ENCODE results near the gene MGMT. TPM values are rescaled to one million over a fixed set of nuclear protein-coding genes. Genes with fewer than 3 reads are reported as not detected.

MGMT gene
- total RNA-seq, 3 donors from 2014 or later: 15.4 to 17.5 (median 16.3) TPM

- TF ChIP-seq CTCF (IDR thresholded peaks at IDR 0.05): no peak
- intact Hi-C loops (cut with DNase I, micrococcal nuclease): no loop called here
- no peak overlapping the region for H3K4me3 ChIP-seq
Observed at GRCh38 chr10:129787557-129787956, 320.5 kb downstream of the MGMT start.

DNA sequence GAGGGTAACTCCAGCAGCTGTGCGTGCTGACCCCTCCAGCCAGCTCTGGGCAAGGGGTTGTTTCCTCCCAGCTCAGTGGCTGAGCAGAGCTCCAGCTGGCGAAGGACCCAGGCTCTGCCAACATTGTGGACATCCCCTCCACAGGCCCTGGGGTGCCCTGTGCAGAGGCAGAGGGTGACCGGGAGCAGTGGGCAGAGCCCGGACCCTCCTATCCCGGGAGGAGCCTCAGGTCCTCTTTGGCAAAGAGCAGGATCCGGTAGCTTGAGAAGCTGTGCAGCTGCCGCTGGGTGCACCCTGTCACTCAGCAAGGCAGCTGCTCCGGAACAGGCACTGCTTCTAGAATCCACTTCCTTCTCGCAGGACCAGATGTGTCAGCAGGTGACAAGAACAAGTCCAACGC is 321.2 kb downstream of the MGMT start:
- TF ChIP-seq CTCF (IDR thresholded peaks at IDR 0.05): no peak
- Histone ChIP-seq H3K36me3 (ENCODE audit: low read depth) (no peaks in the 10 kb centered on the region), H3K4me1 (ENCODE audit: low read depth) (no peaks in the 10 kb centered on the region), H3K4me3 (no peak overlapping the region), H3K9me3 (no peaks in the 10 kb centered on the region)
- DNase-seq (no peak), ATAC-seq (no peak)
- intact Hi-C loops (cut with DNase I, micrococcal nuclease): no loop called here

More at GRCh38 chr10:129787557-129787956, 320.5 kb downstream of the MGMT start:
- Histone ChIP-seq H3K4me1 (ENCODE audit: low read depth) (no peaks in the 10 kb centered on the region), H3K36me3 (ENCODE audit: low read depth) (no peaks in the 10 kb centered on the region), H3K9me3 (no peaks in the 10 kb centered on the region)
- ATAC-seq: no peak
- DNase-seq: no peak

DNA sequence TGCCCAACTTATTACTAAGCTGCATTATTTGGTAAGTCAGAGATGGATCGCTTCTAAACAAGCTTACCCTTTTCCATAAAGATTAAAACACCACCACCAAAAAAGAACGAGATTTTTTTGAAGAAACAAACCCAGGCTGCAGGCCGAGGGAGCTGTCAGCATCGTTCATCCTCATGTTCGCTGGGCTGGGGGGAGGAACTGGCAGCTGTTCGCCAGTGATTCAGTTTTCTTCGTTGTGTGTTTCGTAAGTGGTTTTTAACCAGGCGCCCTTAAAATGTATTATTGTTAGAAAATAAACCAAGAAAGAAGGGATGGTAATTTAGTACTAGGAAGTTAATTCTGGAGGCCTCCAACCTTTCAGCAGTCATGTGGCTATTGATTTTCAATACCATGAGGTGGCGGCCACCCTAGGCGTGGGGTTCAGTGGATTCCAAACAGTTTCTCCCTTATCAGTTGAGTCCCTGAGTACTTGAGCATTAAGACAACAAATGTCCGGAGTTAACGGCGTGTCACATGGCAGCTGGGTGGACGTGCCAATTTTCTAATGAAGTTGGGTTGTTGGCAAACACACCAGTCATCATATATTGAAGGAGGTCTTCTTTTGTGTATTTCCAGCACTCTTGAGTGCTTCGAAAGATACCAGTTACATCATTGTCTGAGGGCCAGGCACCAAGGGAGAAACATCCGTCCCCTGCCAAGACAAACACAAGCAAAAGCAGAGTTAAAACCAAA is 323.8 kb downstream of the MGMT start:
- H3K9me3 ChIP-seq: no peaks in the 10 kb centered on the region
- TF ChIP-seq CTCF (IDR thresholded peaks at IDR 0.05): no peak
- DNase-seq: no peak
- no peak for ATAC-seq
- no peak overlapping the region for H3K4me3 ChIP-seq
- H3K36me3 ChIP-seq (ENCODE audit: low read depth): no peaks in the 10 kb centered on the region
- H3K4me1 ChIP-seq (ENCODE audit: low read depth): no peaks in the 10 kb centered on the region
- intact Hi-C loops (cut with DNase I, micrococcal nuclease): no loop called here

DNA sequence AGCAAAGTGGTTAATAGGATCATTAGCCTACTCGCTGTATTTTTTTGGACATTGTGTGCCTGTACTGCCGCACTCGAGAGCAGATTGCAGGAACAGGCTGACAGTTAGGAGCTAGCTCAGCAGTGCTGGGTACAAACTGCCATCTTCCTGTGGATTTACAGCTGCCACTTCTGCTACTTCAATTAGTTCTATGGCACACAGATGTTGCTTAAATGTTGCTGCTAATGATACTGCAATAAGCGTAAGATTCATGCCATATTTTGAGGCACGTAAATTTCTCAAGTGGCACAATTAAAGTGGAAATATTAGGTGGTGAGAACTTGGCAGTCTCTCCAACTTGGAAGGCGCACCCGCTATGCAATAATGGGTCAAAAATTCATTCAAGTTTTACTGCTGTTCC is 325.1 kb downstream of the MGMT start:
- ATAC-seq (no peak), DNase-seq (no peak)
- Histone ChIP-seq H3K36me3 (ENCODE audit: low read depth) (no peaks in the 10 kb centered on the region), H3K4me3 (no peak overlapping the region), H3K4me1 (ENCODE audit: low read depth) (no peaks in the 10 kb centered on the region), H3K9me3 (no peaks in the 10 kb centered on the region)
- TF ChIP-seq CTCF (IDR thresholded peaks at IDR 0.05): no peak
- intact Hi-C loops (cut with DNase I, micrococcal nuclease): no loop called here

DNA sequence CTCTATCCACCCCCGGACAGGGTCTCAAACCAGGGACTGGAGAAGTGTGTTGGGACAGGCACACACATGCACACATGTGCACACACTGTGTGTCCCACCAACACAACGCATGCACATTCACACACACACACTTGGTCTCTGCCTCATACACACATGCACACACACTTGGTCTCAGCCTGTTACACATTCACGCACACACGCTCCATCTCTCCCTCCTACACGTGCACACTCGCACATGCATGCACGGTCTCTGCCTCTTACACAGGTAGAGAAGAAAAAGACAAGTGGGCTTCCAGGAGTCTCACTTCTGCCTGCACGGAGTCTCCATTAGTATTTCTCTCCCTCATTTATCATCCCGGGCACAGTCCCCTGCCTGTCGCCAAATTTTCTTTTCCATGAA is 325.8 kb downstream of the MGMT start:
- ATAC-seq (no peak), DNase-seq (no peak)
- Histone ChIP-seq H3K4me3 (no peak overlapping the region), H3K4me1 (ENCODE audit: low read depth) (no peaks in the 10 kb centered on the region), H3K9me3 (no peaks in the 10 kb centered on the region), H3K36me3 (ENCODE audit: low read depth) (no peaks in the 10 kb centered on the region)
- TF ChIP-seq CTCF (IDR thresholded peaks at IDR 0.05): no peak
- intact Hi-C loops (cut with DNase I, micrococcal nuclease): no loop called here

DNA sequence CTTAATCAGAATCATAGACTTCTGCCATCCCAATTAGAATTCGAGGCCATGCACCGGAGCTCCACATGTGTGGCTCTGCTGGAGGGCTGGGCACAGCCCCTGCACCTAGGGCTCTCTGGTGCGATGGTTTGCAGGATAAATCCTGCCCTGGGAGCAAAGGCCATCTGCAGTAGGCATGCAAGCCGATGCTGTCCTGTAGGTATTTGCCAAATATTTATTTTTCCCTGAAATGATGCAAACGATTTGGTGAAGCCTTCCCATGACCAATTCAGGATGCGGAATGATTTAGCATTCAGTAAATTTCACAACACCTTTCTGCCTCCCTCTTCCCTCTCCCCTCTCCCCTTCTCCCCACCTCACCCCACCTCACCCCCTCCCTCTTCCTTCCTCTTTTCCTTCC is 326.4 kb downstream of the MGMT start:
- H3K9me3 ChIP-seq: no peaks in the 10 kb centered on the region
- H3K4me1 ChIP-seq (ENCODE audit: low read depth): no peaks in the 10 kb centered on the region
- intact Hi-C loops (cut with DNase I, micrococcal nuclease): no loop called here
- DNase-seq (no peak), ATAC-seq (no peak)
- no peak overlapping the region for H3K4me3 ChIP-seq
- no peaks in the 10 kb centered on the region for H3K36me3 ChIP-seq (ENCODE audit: low read depth)
- no peak for TF ChIP-seq CTCF (IDR thresholded peaks at IDR 0.05)

Measured in mucosa of descending colon (tissue), 3 donors.